Kidney (tissue), 14 donors: ENCODE measurements around the gene STIP1. TPM values are rescaled to one million over a fixed set of nuclear protein-coding genes. Genes with fewer than 3 reads are reported as not detected.
A peak's percentile ranks its signal among the peaks of the same experiment; 100 is the strongest.

Experiments used
- DNase-seq, 5 donors: peaks; one replicate each; pipeline ENCODE4 v3.0.0-alpha.2; 2013 to 2020
- FAIRE-seq: peaks from 2 replicates; lab custom pipeline; 2012; peaks lifted over from hg19 to GRCh38; lab: Jason Lieb, UNC
- H3K27ac ChIP-seq, 2 donors: one replicate each; pipeline ENCODE4 v1.7.0; 2013; ENCODE audit warnings: low read depth in 2 of 2, low read length in 2 of 2, inconsistent platforms in 1 of 2
- H3K27me3 ChIP-seq: one replicate; pipeline ENCODE4 v1.7.1; 2013; ENCODE audit warnings: low read length, inconsistent platforms; ENCODE audit not compliant: control insufficient read depth, insufficient read depth
- H3K36me3 ChIP-seq, 3 donors: one replicate each; pipeline versions ENCODE4 v1.7.0 to v1.7.1; 2013; ENCODE audit warnings: low read length in 3 of 3, control low read depth in 1 of 3, inconsistent platforms in 1 of 3; ENCODE audit not compliant: insufficient read depth in 3 of 3, control insufficient read depth in 2 of 3
- H3K4me1 ChIP-seq, 3 donors: one replicate each; pipeline versions ENCODE4 v1.7.0 to v1.7.1; 2013; ENCODE audit warnings: low read length in 3 of 3, inconsistent platforms in 1 of 3, low read depth in 1 of 3; ENCODE audit not compliant: control insufficient read depth in 2 of 3, insufficient read depth in 2 of 3
- H3K4me3 ChIP-seq, 3 donors: one replicate each; pipeline versions ENCODE4 v1.7.0 to v1.8.1; 2013; ENCODE audit warnings: low read length in 3 of 3, control low read depth in 1 of 3, inconsistent platforms in 1 of 3
- H3K9ac ChIP-seq, 3 donors: one replicate each; pipeline versions ENCODE4 v1.7.0 to v1.7.1; 2013; ENCODE audit warnings: low read length in 3 of 3, control low read depth in 1 of 3, inconsistent platforms in 1 of 3
- H3K9me3 ChIP-seq, 3 donors: one replicate each; pipeline versions ENCODE4 v1.7.0 to v1.7.1; 2013; ENCODE audit warnings: low read length in 3 of 3, control low read depth in 1 of 3, inconsistent platforms in 1 of 3; ENCODE audit not compliant: control insufficient read depth in 2 of 3, insufficient read depth in 1 of 3
- CTCF ChIP-seq: IDR thresholded peaks from 3 replicates; pipeline ENCODE4 v1.5.1; 2012; ENCODE audit warnings: mild to moderate bottlenecking, moderate library complexity, borderline replicate concordance; ENCODE audit not compliant: insufficient read depth; ENCODE audit errors: extremely low read depth
- intact Hi-C: fragments of 100-400 bp; cut with DNase I; formaldehyde crosslinking; loops from one replicate; pipeline ENCODE4 v1.11.1; 2022
- polyA plus RNA-seq: library from polyadenylated mRNA; stranded (reverse); fragments of 350-450 nt; fragmentation: Illumina TruSeq; extraction: RNeasy Lipid Tissue Mini Kit (QIAGEN cat#74804); gene quantifications from one replicate; pipeline ENCODE4 v1.2.3, GENCODE V29; 2014; ENCODE audit warnings: low read depth, low replicate concordance; ENCODE audit not compliant: insufficient read depth
- total RNA-seq: library from RNA; stranded (reverse); fragmentation: NEBNext Ultra II Directional; extraction: Animal tissue kit (Norgen Biotek cat#: 25700); gene quantifications from one replicate; pipeline ENCODE4 v1.2.1, GENCODE V29; 2021
- donor health status: control.
- donor health status: control.
- donor health status: control.
- donor health status: control.
- donor health status: control.
- donor health status: DM: yes; HTN: yes; CAD: no.
- donor health status: Normal renal cell carcinoma (clear cell type).

STIP1 gene
- total and polyA plus RNA-seq, 2 donors from 2014 or later = 81.2 to 86.0 TPM

- DNase-seq (peak in 1 of 5 donors; percentile 32), FAIRE-seq (no peak)
- no peak for TF ChIP-seq CTCF
- H3K9me3 ChIP-seq = no peaks in the 10 kb centered on the region
- peaks cover 0 to 4% (median 0%) of the 10 kb centered on the region in 3 donors for H3K36me3 ChIP-seq
- intact Hi-C loops = no loop called here
- H3K27ac ChIP-seq = no peak overlapping the region
- no peak overlapping the region for H3K4me3 ChIP-seq
- H3K9ac ChIP-seq = no peak overlapping the region
- H3K27me3 ChIP-seq = no peaks in the 10 kb centered on the region
- H3K4me1 ChIP-seq = peaks cover 0 to 5% (median 0%) of the 10 kb centered on the region in 3 donors
Measured at GRCh38 chr11:64210301-64211020, 24.5 kb downstream of the STIP1 start.

DNA sequence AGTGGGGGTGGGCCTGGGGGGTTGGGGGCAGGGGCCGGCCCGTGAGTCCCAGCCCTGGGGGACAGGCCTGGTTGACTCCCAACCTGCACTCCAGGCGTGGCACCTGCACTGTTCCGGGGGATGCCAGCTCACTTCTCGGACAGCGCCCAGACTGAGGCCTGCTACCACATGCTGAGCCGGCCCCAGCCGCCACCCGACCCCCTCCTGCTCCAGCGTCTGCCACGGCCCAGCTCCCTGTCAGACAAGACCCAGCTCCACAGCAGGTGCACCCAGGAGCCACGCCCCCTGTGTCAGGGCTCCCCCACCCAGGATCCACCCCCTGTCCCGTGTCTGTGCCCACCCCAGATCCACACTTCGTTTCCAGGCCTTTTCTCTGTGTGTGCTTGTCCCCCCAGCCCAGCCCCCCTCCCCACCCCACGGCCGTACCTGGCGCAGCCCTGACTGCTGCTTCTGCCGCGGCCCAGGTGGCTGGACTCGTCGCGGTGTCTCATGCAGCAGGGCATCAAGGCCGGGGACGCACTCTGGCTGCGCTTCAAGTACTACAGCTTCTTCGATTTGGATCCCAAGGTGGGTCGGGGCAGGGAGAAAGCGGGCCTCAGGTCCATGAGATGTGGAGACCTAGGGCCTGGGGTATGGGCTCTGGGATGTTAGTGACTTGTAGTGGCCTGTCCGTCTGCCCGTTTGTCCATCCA lies 25.4 kb downstream of the STIP1 start:
- Histone ChIP-seq H3K4me1 (peaks cover 0 to 5% (median 0%) of the 10 kb centered on the region in 3 donors), H3K27me3 (no peaks in the 10 kb centered on the region), H3K4me3 (no peak overlapping the region), H3K9me3 (no peaks in the 10 kb centered on the region), H3K36me3 (no peaks in the 10 kb centered on the region), H3K27ac (no peak overlapping the region), H3K9ac (no peak overlapping the region)
- TF ChIP-seq CTCF = no peak
- intact Hi-C loops = no loop called here
- no peak for FAIRE-seq
- DNase-seq = peak in 1 of 5 donors; percentile 42

- no peaks in the 10 kb centered on the region for H3K4me1 ChIP-seq
- no peak for TF ChIP-seq CTCF
- no peak overlapping the region for H3K9ac ChIP-seq
- intact Hi-C loops = no loop called here
- FAIRE-seq (no peak), DNase-seq (no peak)
- H3K9me3 ChIP-seq = no peaks in the 10 kb centered on the region
- no peaks in the 10 kb centered on the region for H3K27me3 ChIP-seq
- no peak overlapping the region for H3K27ac ChIP-seq
- H3K4me3 ChIP-seq = no peak overlapping the region
- H3K36me3 ChIP-seq = no peaks in the 10 kb centered on the region
Measured at GRCh38 chr11:64216879-64217278, 30.9 kb downstream of the STIP1 start.
